MM.1S (cell line): Measurements from ENCODE around the gene CELF4.

ENCODE experiments used
- DNase-seq: peaks from one replicate; pipeline ENCODE4 v3.0.0-alpha.2; 2015
- H2AFZ ChIP-seq: fragments of 300-600 bp; sonication (generic); 2 replicates; pipeline ENCODE4 v1.6.0; 2016; ENCODE audit warnings: antibody characterized with exemption, low read length
- H3F3A ChIP-seq: fragments of 300-600 bp; sonication (generic); 2 replicates; pipeline ENCODE4 v1.6.1; 2016; ENCODE audit warnings: mild to moderate bottlenecking, antibody characterized with exemption, low read length, moderate library complexity, mixed read lengths; ENCODE audit not compliant: insufficient read depth
- H3K27ac ChIP-seq: fragments of 300-600 bp; sonication (generic); 2 replicates; pipeline ENCODE4 v1.5.1; 2016; ENCODE audit warnings: mild to moderate bottlenecking, low read length
- H3K27me3 ChIP-seq: fragments of 300-600 bp; sonication (generic); replicated peaks from 2 replicates; pipeline ENCODE4 v1.6.0; 2016; ENCODE audit warnings: low read length; ENCODE audit not compliant: insufficient read depth
- H3K36me3 ChIP-seq: fragments of 300-600 bp; sonication (generic); replicated peaks from 2 replicates; pipeline ENCODE4 v1.6.1; 2016; ENCODE audit warnings: mild to moderate bottlenecking, low read length, mixed read lengths; ENCODE audit not compliant: insufficient read depth
- H3K4me1 ChIP-seq: fragments of 300-600 bp; sonication (generic); 2 replicates; pipeline ENCODE4 v1.6.1; 2016; ENCODE audit warnings: low read length, mixed read lengths
- H3K4me2 ChIP-seq: fragments of 300-600 bp; sonication (generic); 2 replicates; pipeline ENCODE4 v1.6.0; 2016; ENCODE audit warnings: low read depth, low read length
- H3K4me3 ChIP-seq: fragments of 300-600 bp; sonication (generic); 2 replicates; pipeline ENCODE4 v1.5.1; 2016; ENCODE audit warnings: low read length, mixed read lengths
- H3K79me2 ChIP-seq: fragments of 300-600 bp; sonication (generic); 2 replicates; pipeline ENCODE4 v1.6.1; 2016; ENCODE audit warnings: mixed run types, low read length, mixed read lengths
- H3K9ac ChIP-seq: fragments of 300-600 bp; sonication (generic); 2 replicates; pipeline ENCODE4 v1.6.1; 2016; ENCODE audit warnings: low read length, mixed read lengths
- H3K9me2 ChIP-seq: fragments of 300-600 bp; sonication (generic); replicated peaks from 2 replicates; pipeline ENCODE4 v1.6.1; 2016; ENCODE audit warnings: mild to moderate bottlenecking, low read length, mixed read lengths; ENCODE audit not compliant: insufficient read depth
- H3K9me3 ChIP-seq: fragments of 300-600 bp; sonication (generic); replicated peaks from 2 replicates; pipeline ENCODE4 v1.6.1; 2016; ENCODE audit warnings: mild to moderate bottlenecking, low read length, mixed read lengths; ENCODE audit not compliant: insufficient read depth
- H4K20me1 ChIP-seq: fragments of 300-600 bp; sonication (generic); 2 replicates; pipeline ENCODE4 v1.6.1; 2016; ENCODE audit warnings: mild to moderate bottlenecking, low read length, moderate library complexity, mixed read lengths; ENCODE audit not compliant: insufficient read depth
- EZH2 ChIP-seq: fragments of 300-600 bp; sonication (generic); optimal IDR thresholded peaks from 2 replicates; pipeline ENCODE3; 2017; ENCODE audit warnings: low read depth, mild to moderate bottlenecking, antibody characterized with exemption, low read length, mixed read lengths
- EZH2phosphoT487 ChIP-seq: fragments of 300-600 bp; sonication (generic); IDR thresholded peaks from 2 replicates; pipeline ENCODE4 v1.6.1; 2018; ENCODE audit warnings: antibody characterized with exemption, low read length
- TF ChIP-seq, protein P1 (sequence below): fragments of 300-600 bp; sonication (generic); IDR thresholded peaks from 2 replicates; pipeline ENCODE4 v1.5.1; 2016; ENCODE audit warnings: antibody characterized with exemption, low read length, mixed read lengths

CELF4 gene

DNA sequence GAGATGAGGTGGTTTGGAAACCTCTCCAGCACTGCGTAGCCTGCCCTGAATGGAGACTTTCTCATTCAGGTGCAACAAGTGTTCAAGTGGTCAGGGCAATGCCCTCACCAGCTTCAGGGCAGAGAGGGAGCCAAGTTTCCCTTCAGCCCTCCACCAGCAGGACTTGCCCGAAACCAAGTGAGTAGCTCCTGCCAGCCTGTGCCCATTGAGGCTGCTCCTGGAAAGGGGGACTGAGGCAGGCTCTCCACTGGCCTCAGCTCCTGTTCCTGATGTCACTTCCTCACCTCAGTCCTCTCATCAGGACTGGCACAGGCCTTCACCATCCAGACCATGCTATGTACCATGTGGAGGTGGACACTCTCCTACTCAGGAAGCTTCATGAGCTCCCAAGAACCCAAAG lies 94.6 kb downstream of the CELF4 start:
- Histone ChIP-seq H4K20me1 (no peaks in the 10 kb centered on the region), H3K9ac (no peak overlapping the region), H3K27ac (no peak overlapping the region), H3K4me3 (no peak overlapping the region), H2AFZ (no peak overlapping the region), H3K36me3 (no peaks in the 10 kb centered on the region), H3K79me2 (no peaks in the 10 kb centered on the region), H3K4me2 (no peak overlapping the region), H3K9me3 (no peaks in the 10 kb centered on the region), H3K9me2 (no peaks in the 10 kb centered on the region), H3F3A (no peaks in the 10 kb centered on the region), H3K27me3 (no peaks in the 10 kb centered on the region), H3K4me1 (no peaks in the 10 kb centered on the region)
- DNase-seq = no peak
- TF ChIP-seq EZH2phosphoT487 = no peak
- TF ChIP-seq, protein P1, sequence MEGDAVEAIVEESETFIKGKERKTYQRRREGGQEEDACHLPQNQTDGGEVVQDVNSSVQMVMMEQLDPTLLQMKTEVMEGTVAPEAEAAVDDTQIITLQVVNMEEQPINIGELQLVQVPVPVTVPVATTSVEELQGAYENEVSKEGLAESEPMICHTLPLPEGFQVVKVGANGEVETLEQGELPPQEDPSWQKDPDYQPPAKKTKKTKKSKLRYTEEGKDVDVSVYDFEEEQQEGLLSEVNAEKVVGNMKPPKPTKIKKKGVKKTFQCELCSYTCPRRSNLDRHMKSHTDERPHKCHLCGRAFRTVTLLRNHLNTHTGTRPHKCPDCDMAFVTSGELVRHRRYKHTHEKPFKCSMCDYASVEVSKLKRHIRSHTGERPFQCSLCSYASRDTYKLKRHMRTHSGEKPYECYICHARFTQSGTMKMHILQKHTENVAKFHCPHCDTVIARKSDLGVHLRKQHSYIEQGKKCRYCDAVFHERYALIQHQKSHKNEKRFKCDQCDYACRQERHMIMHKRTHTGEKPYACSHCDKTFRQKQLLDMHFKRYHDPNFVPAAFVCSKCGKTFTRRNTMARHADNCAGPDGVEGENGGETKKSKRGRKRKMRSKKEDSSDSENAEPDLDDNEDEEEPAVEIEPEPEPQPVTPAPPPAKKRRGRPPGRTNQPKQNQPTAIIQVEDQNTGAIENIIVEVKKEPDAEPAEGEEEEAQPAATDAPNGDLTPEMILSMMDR = no peak
- TF ChIP-seq EZH2 = no peak

GRCh38 chr18:37467002-37467662 lies 98.5 kb downstream of the CELF4 start:
- TF ChIP-seq, protein P1 = no peak
- TF ChIP-seq EZH2 = no peak
- no peak for TF ChIP-seq EZH2phosphoT487
- Histone ChIP-seq H4K20me1 (no peaks in the 10 kb centered on the region), H3K4me2 (no peak overlapping the region), H3K9me2 (no peaks in the 10 kb centered on the region), H3K27ac (no peak overlapping the region), H3K9ac (no peak overlapping the region), H3K4me1 (no peaks in the 10 kb centered on the region), H3K9me3 (no peaks in the 10 kb centered on the region), H2AFZ (no peak overlapping the region), H3K79me2 (no peaks in the 10 kb centered on the region), H3K27me3 (no peaks in the 10 kb centered on the region), H3F3A (no peaks in the 10 kb centered on the region), H3K4me3 (no peak overlapping the region), H3K36me3 (no peaks in the 10 kb centered on the region)
- DNase-seq = no peak

GRCh38 chr18:37465958-37466357 lies 99.6 kb downstream of the CELF4 start:
- Histone ChIP-seq H3K4me2 (no peak overlapping the region), H3K36me3 (no peaks in the 10 kb centered on the region), H3K9ac (no peak overlapping the region), H2AFZ (no peak overlapping the region), H4K20me1 (no peaks in the 10 kb centered on the region), H3K27me3 (no peaks in the 10 kb centered on the region), H3K9me3 (no peaks in the 10 kb centered on the region), H3K4me3 (no peak overlapping the region), H3K27ac (no peak overlapping the region), H3K9me2 (no peaks in the 10 kb centered on the region), H3K4me1 (no peaks in the 10 kb centered on the region), H3F3A (no peaks in the 10 kb centered on the region), H3K79me2 (no peaks in the 10 kb centered on the region)
- TF ChIP-seq, protein P1 = no peak
- no peak for TF ChIP-seq EZH2
- no peak for TF ChIP-seq EZH2phosphoT487
- DNase-seq = no peak
